ENCODE measurements around the gene IL4I1.
A peak's percentile ranks its signal among the peaks of the same experiment; 100 is the strongest.

The IL4I1 gene

DNA sequence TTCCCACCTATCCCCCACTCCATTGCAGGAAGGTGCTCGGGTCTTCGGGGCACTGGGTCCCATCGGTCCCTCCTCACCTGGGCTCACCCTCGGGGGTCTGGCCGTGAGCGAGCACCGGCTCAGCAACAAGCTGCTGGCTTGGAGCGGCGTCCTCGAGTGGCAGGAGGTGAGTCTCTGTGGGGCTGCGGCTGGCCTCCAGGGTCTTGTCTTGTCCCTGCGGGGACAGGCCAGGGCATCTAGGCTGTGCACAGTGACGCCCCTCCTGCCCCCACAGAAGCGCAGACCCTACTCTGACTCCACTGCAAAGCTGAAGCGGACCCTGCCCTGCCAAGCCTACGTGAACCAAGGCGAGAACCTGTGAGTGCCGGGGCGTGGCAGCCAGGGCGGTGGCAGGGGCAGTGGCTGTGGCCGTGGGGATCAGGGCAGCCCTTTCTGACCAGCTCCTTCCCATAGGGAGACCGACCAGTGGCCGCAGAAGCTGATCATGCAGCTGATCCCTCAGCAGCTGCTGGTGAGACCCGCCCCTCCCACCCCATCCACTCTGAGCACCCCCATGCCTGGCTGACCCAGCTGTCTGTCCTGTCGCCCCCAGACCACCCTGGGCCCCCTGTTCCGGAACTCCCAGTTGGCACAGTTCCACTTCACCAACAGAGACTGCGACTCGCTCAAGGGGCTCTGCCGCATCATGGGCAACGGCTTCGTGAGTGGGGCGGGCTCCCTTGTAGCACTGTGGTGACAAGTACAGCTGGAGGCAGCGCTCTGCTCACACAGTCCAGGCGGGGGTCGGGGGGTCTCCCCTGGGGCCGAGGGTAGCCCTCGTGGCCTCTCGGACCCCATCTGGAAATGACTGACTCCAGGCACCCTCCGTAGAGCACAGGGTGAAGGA lies 42.1 kb downstream of the IL4I1 start:
- no peak overlapping the region for H3K9ac ChIP-seq (ENCODE audit: low read depth, low read length)
- peaks cover 67% of the 10 kb centered on the region for H3K36me3 ChIP-seq (ENCODE audit: control insufficient read depth, insufficient read depth, low read length)
- H3K4me1 ChIP-seq (ENCODE audit: control insufficient read depth, insufficient read depth, low read length): peaks cover 16% of the 10 kb centered on the region
- H3K27me3 ChIP-seq (ENCODE audit: control insufficient read depth, insufficient read depth, low read length): no peaks in the 10 kb centered on the region
- no peak overlapping the region for H3K27ac ChIP-seq (ENCODE audit: low read depth, low read length)
- no peak overlapping the region for H3K4me3 ChIP-seq (ENCODE audit: low read depth, low read length)
- H3K9me3 ChIP-seq (ENCODE audit: control insufficient read depth, insufficient read depth, low read length): no peaks in the 10 kb centered on the region

DNA sequence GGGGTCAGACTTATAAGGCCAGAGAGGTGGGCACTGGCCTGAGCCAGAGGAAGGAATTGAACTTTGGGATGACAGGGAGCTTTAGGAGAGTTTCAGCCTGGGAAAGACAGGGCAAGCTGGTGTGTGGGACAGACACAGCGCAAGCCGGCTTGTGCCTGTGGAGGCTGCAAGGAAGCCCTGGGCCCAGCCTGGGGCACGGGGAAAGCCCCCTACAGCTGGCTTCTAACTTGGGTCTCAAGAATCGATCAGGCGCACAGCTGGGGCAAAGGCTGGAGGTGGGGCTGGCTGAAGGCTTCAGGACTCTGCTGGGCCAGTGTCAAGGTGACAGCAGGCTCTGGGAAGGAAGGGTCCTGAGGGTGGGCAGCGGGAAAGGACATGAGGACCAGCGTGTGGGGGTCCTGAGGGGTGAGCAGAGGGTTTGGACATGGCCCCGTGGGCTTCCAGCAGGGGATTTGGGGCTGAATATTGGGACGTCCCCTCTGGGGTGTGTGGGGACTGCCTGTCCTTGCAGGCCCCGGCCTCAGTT lies 42.8 kb downstream of the IL4I1 start:
- Histone ChIP-seq H3K9me3 (ENCODE audit: control insufficient read depth, insufficient read depth, low read length) (no peaks in the 10 kb centered on the region), H3K9ac (ENCODE audit: low read depth, low read length) (no peak overlapping the region), H3K27ac (ENCODE audit: low read depth, low read length) (no peak overlapping the region), H3K4me3 (ENCODE audit: low read depth, low read length) (no peak overlapping the region), H3K36me3 (ENCODE audit: control insufficient read depth, insufficient read depth, low read length) (peaks cover 62% of the 10 kb centered on the region), H3K4me1 (ENCODE audit: control insufficient read depth, insufficient read depth, low read length) (peaks cover 16% of the 10 kb centered on the region), H3K27me3 (ENCODE audit: control insufficient read depth, insufficient read depth, low read length) (no peaks in the 10 kb centered on the region)

DNA sequence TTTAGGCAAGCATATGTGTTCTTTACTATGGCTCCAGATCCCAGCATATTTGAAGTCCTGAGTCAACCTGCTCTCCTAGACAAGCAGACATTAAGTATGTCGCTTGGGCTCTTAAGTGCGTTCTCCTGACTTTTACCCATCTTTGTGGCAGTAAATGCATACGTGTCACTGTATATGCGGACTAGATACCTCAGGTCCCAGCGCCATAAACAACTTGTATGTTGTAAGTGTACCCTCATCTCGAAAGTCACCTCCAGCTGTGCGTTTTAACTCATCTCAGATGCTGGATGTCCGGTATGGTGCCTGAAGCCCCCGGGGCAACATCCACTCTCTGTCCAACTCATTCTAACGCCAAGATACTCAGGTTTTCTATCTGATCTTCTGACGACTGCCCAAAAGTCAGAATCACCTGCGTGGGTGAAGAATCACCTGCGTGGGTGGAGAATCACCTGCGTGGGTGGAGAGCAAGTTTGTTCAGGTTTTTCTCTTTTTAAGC lies 44.0 kb downstream of the IL4I1 start:
- peaks cover 16% of the 10 kb centered on the region for H3K4me1 ChIP-seq (ENCODE audit: control insufficient read depth, insufficient read depth, low read length)
- H3K27me3 ChIP-seq (ENCODE audit: control insufficient read depth, insufficient read depth, low read length): no peaks in the 10 kb centered on the region
- no peaks in the 10 kb centered on the region for H3K9me3 ChIP-seq (ENCODE audit: control insufficient read depth, insufficient read depth, low read length)
- peaks cover 50% of the 10 kb centered on the region for H3K36me3 ChIP-seq (ENCODE audit: control insufficient read depth, insufficient read depth, low read length)
- no peak overlapping the region for H3K9ac ChIP-seq (ENCODE audit: low read depth, low read length)
- H3K27ac ChIP-seq (ENCODE audit: low read depth, low read length): no peak overlapping the region
- peak overlapping the region; percentile 79 for H3K4me3 ChIP-seq (ENCODE audit: low read depth, low read length)

DNA sequence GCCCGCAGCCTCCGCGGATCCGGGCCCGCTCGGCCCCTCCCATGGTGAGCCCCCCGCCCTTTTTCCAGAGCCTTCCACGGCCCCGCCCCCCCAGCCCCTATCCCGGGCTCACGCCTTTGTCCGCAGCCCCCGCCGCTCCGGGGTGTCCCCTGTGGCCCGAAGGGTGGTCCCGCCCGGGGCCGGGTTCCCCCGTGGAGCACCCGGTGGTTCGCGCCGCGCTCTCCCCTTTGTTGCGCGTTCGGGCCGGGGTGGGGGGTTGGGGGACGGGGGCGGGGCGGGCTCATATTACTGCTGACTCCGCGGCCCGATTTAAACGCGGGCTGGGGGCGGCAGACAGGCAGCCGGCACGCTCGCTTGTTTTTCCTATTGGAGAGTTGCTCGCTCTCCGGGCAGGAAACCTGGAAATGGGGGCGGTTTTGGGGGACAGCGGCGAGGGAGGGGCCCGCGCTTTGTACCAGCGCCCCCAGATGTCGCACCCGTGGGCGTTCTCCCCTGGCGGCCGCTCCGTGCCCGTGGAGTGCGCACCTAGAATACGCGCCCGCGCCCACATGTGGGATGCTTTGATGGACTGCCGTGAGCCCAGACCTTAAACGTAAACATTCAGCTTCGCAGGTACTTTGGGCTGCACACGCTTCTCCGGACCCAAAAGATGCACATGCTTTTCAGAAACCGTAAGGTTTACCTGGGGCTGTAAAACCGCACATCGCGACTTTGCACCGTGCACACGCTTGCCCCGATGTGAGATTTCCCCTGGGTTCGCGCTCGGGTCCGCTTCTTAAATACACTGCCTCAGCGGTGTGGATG lies 45.0 kb downstream of the IL4I1 start:
- H3K4me3 ChIP-seq (ENCODE audit: low read depth, low read length): peak overlapping the region; percentile 96
- H3K9ac ChIP-seq (ENCODE audit: low read depth, low read length): peak overlapping the region; percentile 87; the same call in 1 of the 2 replicates
- H3K36me3 ChIP-seq (ENCODE audit: control insufficient read depth, insufficient read depth, low read length): peaks cover 40% of the 10 kb centered on the region
- no peaks in the 10 kb centered on the region for H3K27me3 ChIP-seq (ENCODE audit: control insufficient read depth, insufficient read depth, low read length)
- H3K27ac ChIP-seq (ENCODE audit: low read depth, low read length): peak overlapping the region; percentile 97
- peaks cover 16% of the 10 kb centered on the region for H3K4me1 ChIP-seq (ENCODE audit: control insufficient read depth, insufficient read depth, low read length)
- H3K9me3 ChIP-seq (ENCODE audit: control insufficient read depth, insufficient read depth, low read length): no peaks in the 10 kb centered on the region

DNA sequence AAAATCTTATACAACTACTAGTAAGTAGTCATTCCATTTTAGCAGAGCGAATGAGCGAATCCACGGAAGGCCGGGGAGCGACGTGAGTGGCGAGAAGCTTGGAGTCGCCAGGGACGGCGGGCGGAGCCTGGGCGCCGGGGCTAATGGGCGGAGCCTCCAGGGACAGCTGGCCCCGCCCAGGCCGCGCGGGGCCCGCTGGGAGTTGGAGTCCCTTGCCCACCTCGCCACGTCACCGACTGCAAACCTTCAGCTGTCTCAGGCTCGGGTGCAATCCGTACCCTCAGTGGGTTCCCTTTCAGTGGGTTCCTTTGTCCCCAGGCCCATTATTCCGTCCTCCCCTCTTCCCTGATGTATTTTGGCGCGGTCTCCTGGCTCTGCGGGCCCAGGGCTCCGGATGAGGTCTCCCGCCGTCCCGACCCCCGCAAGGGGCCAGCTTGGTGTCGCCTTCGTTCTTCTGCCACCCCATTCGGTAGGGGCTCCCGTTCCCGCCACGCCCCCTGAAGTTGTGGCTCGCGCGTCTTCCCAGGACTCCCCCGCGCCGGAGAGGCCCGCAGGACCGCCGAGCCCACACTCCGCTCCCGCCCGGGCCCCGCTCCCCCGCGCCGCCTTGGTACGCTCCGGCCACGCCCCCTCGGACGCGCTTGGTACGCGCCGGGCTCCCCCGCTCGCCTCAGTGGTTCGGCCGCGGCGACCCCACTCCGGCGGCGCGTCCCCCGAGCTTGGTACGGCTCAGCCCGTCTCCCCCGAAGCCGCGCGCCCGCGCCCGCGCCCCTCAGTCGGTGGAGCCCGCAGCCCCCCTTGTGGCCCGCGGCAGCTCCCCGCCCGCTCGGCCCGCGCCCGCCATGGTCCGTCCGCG lies 46.0 kb downstream of the IL4I1 start, which contains the start of gene PTOV1:
TSS of gene PTOV1 (plus strand) at position 673 of the 856 bp plus-strand sequence.
- Histone ChIP-seq H3K4me3 (ENCODE audit: low read depth, low read length) (peak within 1 kb of the TSS; percentile 96), H3K27me3 (ENCODE audit: control insufficient read depth, insufficient read depth, low read length) (no peaks in the 10 kb centered on the region), H3K36me3 (ENCODE audit: control insufficient read depth, insufficient read depth, low read length) (peaks cover 30% of the 10 kb centered on the region), H3K9ac (ENCODE audit: low read depth, low read length) (peak within 1 kb of the TSS; percentile 87), H3K4me1 (ENCODE audit: control insufficient read depth, insufficient read depth, low read length) (peaks cover 16% of the 10 kb centered on the region), H3K9me3 (ENCODE audit: control insufficient read depth, insufficient read depth, low read length) (no peaks in the 10 kb centered on the region), H3K27ac (ENCODE audit: low read depth, low read length) (peak within 1 kb of the TSS; percentile 97)

DNA sequence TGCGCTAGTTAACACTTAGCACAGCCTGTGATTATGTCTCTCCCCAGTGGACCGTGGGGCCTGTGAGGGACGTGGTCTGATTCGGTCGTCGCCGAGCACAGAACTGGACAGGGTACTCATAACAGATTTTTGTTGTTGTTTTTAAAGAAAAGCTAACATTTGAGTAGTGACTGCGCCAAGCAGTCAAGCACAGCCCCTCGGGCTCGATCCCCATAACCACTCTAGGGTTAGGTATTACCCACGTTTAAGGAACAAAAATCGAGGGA lies 46.5 kb downstream of the IL4I1 start:
- no peaks in the 10 kb centered on the region for H3K27me3 ChIP-seq (ENCODE audit: control insufficient read depth, insufficient read depth, low read length)
- H3K9me3 ChIP-seq (ENCODE audit: control insufficient read depth, insufficient read depth, low read length): no peaks in the 10 kb centered on the region
- peaks cover 25% of the 10 kb centered on the region for H3K36me3 ChIP-seq (ENCODE audit: control insufficient read depth, insufficient read depth, low read length)
- no peak overlapping the region for H3K9ac ChIP-seq (ENCODE audit: low read depth, low read length)
- no peak overlapping the region for H3K27ac ChIP-seq (ENCODE audit: low read depth, low read length)
- H3K4me3 ChIP-seq (ENCODE audit: low read depth, low read length): peak overlapping the region; percentile 96
- H3K4me1 ChIP-seq (ENCODE audit: control insufficient read depth, insufficient read depth, low read length): peaks cover 16% of the 10 kb centered on the region

DNA sequence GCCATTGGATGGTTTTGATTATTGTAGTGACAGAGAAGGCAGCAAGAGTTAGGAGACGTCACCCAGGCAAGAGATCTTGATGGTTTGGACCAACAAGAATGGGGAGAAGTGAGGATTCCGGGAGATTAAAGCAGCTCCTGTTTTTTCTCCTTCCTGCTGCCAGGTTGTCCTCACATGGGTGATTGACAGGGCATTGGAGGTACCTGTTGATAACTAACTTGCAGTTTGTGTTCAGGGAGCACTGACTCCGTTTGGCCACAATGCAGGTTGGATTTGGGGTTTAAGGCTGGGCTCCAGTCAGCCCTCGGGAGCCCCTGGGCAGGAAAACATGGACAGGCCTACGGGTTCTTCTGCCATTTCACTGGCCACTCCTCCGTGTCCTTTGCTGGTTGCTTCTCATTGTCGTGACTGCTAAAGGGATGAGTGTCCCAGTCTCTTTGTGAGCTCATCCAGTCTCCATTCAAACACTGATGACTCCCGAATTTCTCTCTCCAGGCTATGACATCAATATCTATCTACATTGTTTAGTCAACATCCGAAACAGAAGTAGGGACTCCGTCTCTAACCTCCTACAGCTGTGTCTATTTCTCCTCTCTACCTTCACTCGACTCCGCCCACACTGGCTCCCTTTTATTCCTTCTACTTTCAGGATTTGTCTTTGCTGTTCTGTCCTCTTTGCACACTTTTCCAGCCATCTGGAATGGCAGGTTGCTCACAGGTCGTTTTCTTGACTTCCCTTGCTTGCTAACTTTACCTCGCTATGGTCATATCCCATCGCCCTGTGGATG lies 47.1 kb downstream of the IL4I1 start:
- Histone ChIP-seq H3K27ac (ENCODE audit: low read depth, low read length) (no peak overlapping the region), H3K9me3 (ENCODE audit: control insufficient read depth, insufficient read depth, low read length) (no peaks in the 10 kb centered on the region), H3K9ac (ENCODE audit: low read depth, low read length) (no peak overlapping the region), H3K36me3 (ENCODE audit: control insufficient read depth, insufficient read depth, low read length) (peaks cover 20% of the 10 kb centered on the region), H3K4me1 (ENCODE audit: control insufficient read depth, insufficient read depth, low read length) (peaks cover 16% of the 10 kb centered on the region), H3K4me3 (ENCODE audit: low read depth, low read length) (peak overlapping the region; percentile 96), H3K27me3 (ENCODE audit: control insufficient read depth, insufficient read depth, low read length) (no peaks in the 10 kb centered on the region)

DNA sequence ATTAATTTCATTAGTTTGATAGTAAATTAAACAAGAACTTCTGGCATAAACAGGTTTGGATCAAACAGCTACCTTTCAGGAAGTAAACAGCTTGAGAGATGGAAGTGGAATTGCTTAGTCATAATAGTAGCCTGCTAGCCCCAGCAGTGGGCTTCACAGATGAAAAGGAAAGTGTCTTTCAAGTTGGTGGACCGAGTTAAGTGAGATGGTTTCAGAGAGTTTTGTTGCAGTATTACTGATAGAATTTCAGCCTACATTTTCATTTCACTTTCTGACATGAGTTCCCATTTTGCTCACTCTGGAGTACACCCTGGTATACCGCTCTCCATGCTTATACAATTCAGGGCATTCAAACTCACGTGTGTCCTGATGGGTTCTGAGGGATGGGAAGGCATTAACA lies 47.7 kb downstream of the IL4I1 start:
- H3K27ac ChIP-seq (ENCODE audit: low read depth, low read length): no peak overlapping the region
- H3K4me1 ChIP-seq (ENCODE audit: control insufficient read depth, insufficient read depth, low read length): peaks cover 16% of the 10 kb centered on the region

DNA sequence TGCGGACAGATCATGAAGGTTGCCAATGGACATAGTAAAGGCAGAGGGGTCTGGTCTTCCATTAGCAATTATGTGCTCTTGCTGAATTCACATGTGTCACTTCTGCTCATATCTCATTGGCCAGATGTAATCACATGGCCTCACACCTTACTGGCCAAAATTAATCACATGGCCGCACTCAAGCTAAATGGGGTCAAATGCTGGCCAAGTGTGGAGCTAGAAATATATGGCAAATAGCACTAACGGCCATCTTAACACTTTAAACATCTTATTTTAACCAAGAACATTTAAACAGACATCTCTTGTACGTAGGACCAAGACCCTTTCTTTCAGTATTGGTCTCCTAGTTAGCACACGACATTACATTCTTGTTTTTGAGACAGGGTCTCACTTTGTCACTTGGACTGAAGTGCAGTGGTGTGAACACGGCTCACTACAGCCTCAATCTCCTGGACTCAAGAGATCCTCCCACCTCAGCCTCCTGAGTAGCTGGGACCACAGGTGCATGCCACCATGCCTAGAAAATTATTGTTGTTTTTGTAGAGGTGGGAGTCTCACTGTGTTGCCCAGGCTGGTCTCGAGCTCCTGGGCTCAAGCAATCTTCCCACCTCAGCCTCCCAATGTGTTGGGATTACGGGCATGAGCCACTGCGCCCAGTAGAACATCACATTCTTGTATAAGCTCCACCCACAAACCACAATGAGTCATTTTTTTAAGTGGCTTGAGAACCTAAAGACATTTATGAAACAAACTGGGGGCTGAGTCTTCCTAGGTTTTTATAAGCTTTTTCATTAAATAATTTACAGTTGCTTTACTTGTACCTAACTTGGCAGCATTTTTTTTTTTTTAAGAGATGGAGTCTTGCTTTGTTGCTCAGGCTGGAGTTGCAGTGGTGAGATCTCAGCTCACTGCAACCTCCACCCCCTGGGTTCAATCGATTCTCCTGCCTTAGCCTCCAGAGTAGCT lies 48.7 kb downstream of the IL4I1 start:
- peaks cover 16% of the 10 kb centered on the region for H3K4me1 ChIP-seq (ENCODE audit: control insufficient read depth, insufficient read depth, low read length)
- H3K36me3 ChIP-seq (ENCODE audit: control insufficient read depth, insufficient read depth, low read length): peaks cover 10% of the 10 kb centered on the region; the same call in 1 of the 2 replicates
- no peak overlapping the region for H3K4me3 ChIP-seq (ENCODE audit: low read depth, low read length)
- H3K27me3 ChIP-seq (ENCODE audit: control insufficient read depth, insufficient read depth, low read length): no peaks in the 10 kb centered on the region
- H3K9me3 ChIP-seq (ENCODE audit: control insufficient read depth, insufficient read depth, low read length): no peaks in the 10 kb centered on the region
- H3K27ac ChIP-seq (ENCODE audit: low read depth, low read length): no peak overlapping the region
- no peak overlapping the region for H3K9ac ChIP-seq (ENCODE audit: low read depth, low read length)

More for the DNA sequence above, 47.7 kb downstream of the IL4I1 start:
- Histone ChIP-seq H3K4me3 (ENCODE audit: low read depth, low read length) (no peak overlapping the region), H3K27me3 (ENCODE audit: control insufficient read depth, insufficient read depth, low read length) (no peaks in the 10 kb centered on the region), H3K9ac (ENCODE audit: low read depth, low read length) (no peak overlapping the region), H3K9me3 (ENCODE audit: control insufficient read depth, insufficient read depth, low read length) (no peaks in the 10 kb centered on the region), H3K36me3 (ENCODE audit: control insufficient read depth, insufficient read depth, low read length) (peaks cover 15% of the 10 kb centered on the region)
